Body of pancreas (tissue), 4 donors: ENCODE results near the gene FOXP1. TPM values are rescaled to one million over a fixed set of nuclear protein-coding genes. Genes with fewer than 3 reads are reported as not detected.
"Not testable (repeated sequence)": the region's sequence is repeated elsewhere in the genome, so short reads cannot be mapped to it uniquely, and the experiment has no call there.

ENCODE experiments used
- ATAC-seq: fragments of 150-250 bp; one replicate; pipeline ENCODE4 v1.9.1; 2016
- DNase-seq, 4 donors: peaks; one replicate each; pipeline ENCODE4 v3.0.0-alpha.2; 2019
- H3K27ac ChIP-seq, 4 donors: fragments of 200-600 bp; sonication (generic); 1 replicate in 3 of 4; 2 replicates in 1 of 4; pipeline versions ENCODE4 v1.5.1 to v1.6.1; 2016 to 2019; ENCODE audit warnings: mild to moderate bottlenecking in 1 of 4, mixed read lengths in 1 of 4, moderate library complexity in 1 of 4
- H3K27me3 ChIP-seq, 2 donors: fragments of 200-600 bp; sonication (generic); one replicate each; pipeline ENCODE4 v1.6.0; 2016; ENCODE audit warnings: mild to moderate bottlenecking in 1 of 2
- H3K36me3 ChIP-seq, 2 donors: fragments of 200-600 bp; sonication (generic); replicated peaks in 1 of 2; 2 replicates each; pipeline ENCODE4 v1.5.1; 2016; ENCODE audit warnings: low read depth in 2 of 2; ENCODE audit not compliant: insufficient read depth in 1 of 2
- H3K4me1 ChIP-seq: fragments of 200-600 bp; sonication (generic); one replicate; pipeline ENCODE4 v1.6.0; 2016
- H3K4me3 ChIP-seq, 2 donors: fragments of 200-600 bp; sonication (generic); 1 replicate in 1 of 2; 2 replicates in 1 of 2; pipeline ENCODE4 v1.5.1; 2016 to 2019
- H3K9me3 ChIP-seq, 3 donors: fragments of 200-600 bp; sonication (generic); 1 replicate in 2 of 3; 2 replicates in 1 of 3; pipeline ENCODE4 v1.5.1; 2016
- CTCF ChIP-seq, 7 experiments: fragments of 450-650 bp in 4 of 7; fragments of 200-600 bp in 3 of 7; sonication (generic) in 3 of 7; IDR thresholded peaks; one replicate each; pipeline ENCODE4 v1.5.1; 2016 to 2019; ENCODE audit warnings: antibody characterized with exemption in 7 of 7
- POLR2A ChIP-seq, 3 donors: fragments of 450-650 bp; IDR thresholded peaks; one replicate each; pipeline ENCODE4 v1.6.1; 2016; ENCODE audit warnings: antibody characterized with exemption in 3 of 3, mild to moderate bottlenecking in 2 of 3
- WGBS, 2 donors: methylation state at CpG; one replicate each; pipeline ENCODE4 v1.1.5; 2017; 5-methylcytosine and 5-hydroxymethylcytosine counted together
- intact Hi-C: fragments of 100-400 bp; cut with DNase I; formaldehyde crosslinking; loops from one replicate; pipeline ENCODE4 v1.15.1; 2023
- total RNA-seq, 2 donors: library from RNA; depleted of rRNA; stranded (reverse); fragments of >200 nt; gene quantifications; one replicate each; pipeline ENCODE4 v1.1.0, GENCODE V29; 2016

The FOXP1 gene
- total RNA-seq, 2 donors from 2014 or later: 85.7 to 86.1 TPM

GRCh38 chr3:71436337-71436736, 147.2 kb downstream of the FOXP1 start:
- no peak overlapping the region for H3K4me3 ChIP-seq
- H3K27me3 ChIP-seq: no peaks in the 10 kb centered on the region
- intact Hi-C loops: no loop called here
- H3K9me3 ChIP-seq: no peaks in the 10 kb centered on the region
- DNase-seq (no peak), ATAC-seq (no peak)
- no peak overlapping the region for H3K27ac ChIP-seq
- TF ChIP-seq POLR2A (IDR thresholded peaks at IDR 0.05) (no peak), CTCF (IDR thresholded peaks at IDR 0.05) (no peak)
- whole genome bisulfite sequencing, 2 donors: 93% methylated on average over 5 of the region's 5 CpGs
- no peaks in the 10 kb centered on the region for H3K4me1 ChIP-seq
- H3K36me3 ChIP-seq: no peaks in the 10 kb centered on the region

- intact Hi-C loops, H3K27ac ChIP-seq, H3K9me3 ChIP-seq, ATAC-seq, DNase-seq, H3K36me3 ChIP-seq, H3K27me3 ChIP-seq, H3K4me3 ChIP-seq, H3K4me1 ChIP-seq: not testable (repeated sequence)
- whole genome bisulfite sequencing, 2 donors: 99 to 100% methylated on average over 1 to 7 of the region's 7 CpGs
These were observed 147.7 kb downstream of the FOXP1 start for GRCh38 chr3:71435836-71436235.

GRCh38 chr3:71433631-71434030, 149.9 kb downstream of the FOXP1 start:
- WGBS, 2 donors: 58 to 71% methylated on average over 9 of the region's 9 CpGs
- H3K27ac ChIP-seq: no peak overlapping the region
- DNase-seq: no peak
- no peak for ATAC-seq
- no peaks in the 10 kb centered on the region for H3K27me3 ChIP-seq
- TF ChIP-seq CTCF (IDR thresholded peaks at IDR 0.05) (no peak), POLR2A (IDR thresholded peaks at IDR 0.05) (no peak)
- intact Hi-C loops: no loop called here
- no peaks in the 10 kb centered on the region for H3K9me3 ChIP-seq
- H3K4me1 ChIP-seq: peaks cover 5% of the 10 kb centered on the region
- no peak overlapping the region for H3K4me3 ChIP-seq
- H3K36me3 ChIP-seq: no peaks in the 10 kb centered on the region

- Histone ChIP-seq H3K4me1 (peaks cover 14% of the 10 kb centered on the region), H3K36me3 (no peaks in the 10 kb centered on the region), H3K27me3 (no peaks in the 10 kb centered on the region), H3K9me3 (no peaks in the 10 kb centered on the region), H3K4me3 (no peak overlapping the region), H3K27ac (no peak overlapping the region)
- TF ChIP-seq POLR2A (IDR thresholded peaks at IDR 0.05) (no peak), CTCF (IDR thresholded peaks at IDR 0.05) (no peak)
- intact Hi-C loops: no loop called here
- DNase-seq (no peak), ATAC-seq (no peak)
- 79 to 85% methylated on average over 14 to 17 of the region's 17 CpGs for WGBS, 2 donors
These were observed 151.2 kb downstream of the FOXP1 start for GRCh38 chr3:71432044-71432975.

- DNase-seq (no peak), ATAC-seq (no peak)
- peaks cover 14% of the 10 kb centered on the region for H3K4me1 ChIP-seq
- no peaks in the 10 kb centered on the region for H3K27me3 ChIP-seq
- intact Hi-C loops: no loop called here
- no peak overlapping the region for H3K4me3 ChIP-seq
- no peak for TF ChIP-seq POLR2A (IDR thresholded peaks at IDR 0.05)
- TF ChIP-seq CTCF (IDR thresholded peaks at IDR 0.05): no peak
- H3K9me3 ChIP-seq: no peaks in the 10 kb centered on the region
- H3K36me3 ChIP-seq: no peaks in the 10 kb centered on the region
- H3K27ac ChIP-seq: no peak overlapping the region
- WGBS, 2 donors: 94% methylated on average over 7 of the region's 7 CpGs
These were observed 152.5 kb downstream of the FOXP1 start for GRCh38 chr3:71430941-71431552.
